SK-N-SH (cell line): Measurements from ENCODE around the gene CHI3L2. TPM values are rescaled to one million over a fixed set of nuclear protein-coding genes. Genes with fewer than 3 reads are reported as not detected.

ENCODE experiments used
- CTCF ChIA-PET: fragments of 300-600, 350-600 bp; formaldehyde crosslinking; extraction: SDS; loops from one replicate; lab custom pipeline; 2021; lab: Yijun Ruan, JAX
- POLR2A ChIA-PET: fragments of 350-600 bp; sonication (Branson Sonifier 250); formaldehyde crosslinking; extraction: SDS; loops from one replicate; lab custom pipeline; 2020; ENCODE audit warnings: antibody characterized with exemption, inconsistent platforms; lab: Yijun Ruan, JAX
- DNase-seq: peaks from one replicate; pipeline ENCODE4 v3.0.0; 2012
- H2AFZ ChIP-seq: fragments of 200-600 bp; sonication (generic); 2 replicates; pipeline ENCODE4 v1.8.1; 2016; ENCODE audit warnings: antibody characterized with exemption, mild to moderate bottlenecking, low read depth
- H3F3A ChIP-seq: fragments of 200-600 bp; sonication (generic); replicated peaks from 2 replicates; pipeline ENCODE3; 2016; ENCODE audit warnings: antibody characterized with exemption, mild to moderate bottlenecking; ENCODE audit not compliant: insufficient read depth
- H3K27ac ChIP-seq, 2 experiments: fragments of 200-500 bp in 1 of 2; fragments of 200-600 bp in 1 of 2; sonication (Bioruptor generic) in 1 of 2; sonication (generic), shearing (Covaris generic) in 1 of 2; 2 replicates each; pipeline versions ENCODE4 v1.5.1 to v1.6.1; 2014 to 2016; ENCODE audit warnings: low read depth in 2 of 2, inconsistent platforms in 1 of 2, low read length in 1 of 2, mild to moderate bottlenecking in 1 of 2, mixed read lengths in 1 of 2
- H3K27me3 ChIP-seq: fragments of 200-600 bp; sonication (generic), shearing (Covaris generic); 2 replicates; pipeline ENCODE4 v1.6.1; 2016; ENCODE audit warnings: mixed run types; ENCODE audit not compliant: insufficient read depth
- H3K36me3 ChIP-seq, 2 experiments: fragments of 200-500 bp in 1 of 2; fragments of 200-600 bp in 1 of 2; sonication (Bioruptor generic) in 1 of 2; sonication (generic) in 1 of 2; replicated peaks in 1 of 2; 2 replicates each; pipeline versions ENCODE3 to v1.5.1; 2014 to 2016; ENCODE audit warnings: low read length in 1 of 2, mild to moderate bottlenecking in 1 of 2; ENCODE audit not compliant: insufficient read depth in 2 of 2, control insufficient read depth in 1 of 2
- H3K4me1 ChIP-seq, 2 experiments: fragments of 200-500 bp in 1 of 2; fragments of 200-600 bp in 1 of 2; sonication (Bioruptor generic) in 1 of 2; sonication (generic), shearing (Covaris generic) in 1 of 2; 2 replicates each; pipeline versions ENCODE4 v1.5.1 to v1.6.1; 2014 to 2016; ENCODE audit warnings: low read depth in 1 of 2, low read length in 1 of 2, mixed run types in 1 of 2; ENCODE audit not compliant: insufficient read depth in 2 of 2, control insufficient read depth in 1 of 2
- H3K4me2 ChIP-seq: fragments of 200-600 bp; sonication (generic), shearing (Covaris generic); 2 replicates; pipeline ENCODE4 v1.6.1; 2017; ENCODE audit warnings: mixed run types
- H3K4me3 ChIP-seq, 2 experiments: fragments of 200-500 bp in 1 of 2; fragments of 200-600 bp in 1 of 2; sonication (Bioruptor generic) in 1 of 2; sonication (generic), shearing (Covaris generic) in 1 of 2; 2 replicates each; pipeline versions ENCODE4 v1.5.1 to v1.8.1; 2014 to 2016; ENCODE audit warnings: low read depth in 2 of 2, inconsistent platforms in 1 of 2, low read length in 1 of 2, mild to moderate bottlenecking in 1 of 2, mixed read lengths in 1 of 2, moderate library complexity in 1 of 2
- H3K79me2 ChIP-seq: fragments of 200-600 bp; sonication (generic); 2 replicates; pipeline ENCODE4 v1.8.1; 2017; ENCODE audit warnings: mild to moderate bottlenecking; ENCODE audit not compliant: insufficient read depth
- H3K9ac ChIP-seq: fragments of 200-600 bp; sonication (generic); 2 replicates; pipeline ENCODE4 v1.6.1; 2017; ENCODE audit warnings: mixed run types
- H3K9me2 ChIP-seq: fragments of 200-600 bp; sonication (generic); 2 replicates; pipeline ENCODE4 v1.6.1; 2017; ENCODE audit warnings: mixed run types
- H3K9me3 ChIP-seq: fragments of 200-600 bp; sonication (generic); 2 replicates; pipeline ENCODE4 v1.6.1; 2017; ENCODE audit warnings: mixed run types, mild to moderate bottlenecking, moderate library complexity
- H4K20me1 ChIP-seq: fragments of 200-600 bp; sonication (generic); 2 replicates; pipeline ENCODE4 v1.6.1; 2017; ENCODE audit warnings: mild to moderate bottlenecking, mixed run types; ENCODE audit not compliant: insufficient read depth
- CHD2 ChIP-seq: fragments of 150-350 bp; IDR thresholded peaks from 2 replicates; pipeline ENCODE4 v1.6.1; 2018; ENCODE audit warnings: low read length; ENCODE audit not compliant: partially characterized antibody
- ELF1 ChIP-seq: IDR thresholded peaks from 2 replicates; pipeline ENCODE4 v1.4.0; 2012
- EP300 ChIP-seq, 2 experiments: IDR thresholded peaks; 2 replicates each; pipeline versions ENCODE4 v1.4.0 to v1.6.1; 2012; ENCODE audit warnings: borderline replicate concordance in 1 of 2, low read depth in 1 of 2, low read length in 1 of 2
- EZH2phosphoT487 ChIP-seq: fragments of 200-600 bp; sonication (generic); IDR thresholded peaks from 2 replicates; pipeline ENCODE4 v1.6.1; 2017; ENCODE audit warnings: low read depth, mixed run types, mild to moderate bottlenecking, antibody characterized with exemption, moderate library complexity, borderline replicate concordance
- FOSL2 ChIP-seq: IDR thresholded peaks from 2 replicates; pipeline ENCODE4 v1.4.0; 2012; ENCODE audit warnings: low read depth, mild to moderate bottlenecking, moderate library complexity, borderline replicate concordance
- GABPA ChIP-seq: IDR thresholded peaks from 2 replicates; pipeline ENCODE4 v1.4.0; 2012; ENCODE audit warnings: low read depth, mild to moderate bottlenecking
- JUND ChIP-seq: IDR thresholded peaks from 2 replicates; pipeline ENCODE4 v1.4.0; 2012
- NFIC ChIP-seq: IDR thresholded peaks from 2 replicates; pipeline ENCODE4 v1.4.0; 2012; ENCODE audit warnings: borderline replicate concordance
- POLR2AphosphoS5 ChIP-seq: IDR thresholded peaks from 2 replicates; pipeline ENCODE4 v1.6.1; 2012; ENCODE audit warnings: low read depth, low read length
- RAD21 ChIP-seq: IDR thresholded peaks from 2 replicates; pipeline ENCODE4 v1.6.1; 2012; ENCODE audit warnings: mild to moderate bottlenecking, low read length
- RFX5 ChIP-seq: IDR thresholded peaks from 2 replicates; pipeline ENCODE4 v1.6.1; 2012; ENCODE audit warnings: mild to moderate bottlenecking, improper control_type of control experiment, low read length
- RXRA ChIP-seq: IDR thresholded peaks from 2 replicates; pipeline ENCODE4 v1.4.0; 2012; ENCODE audit warnings: low read depth, mild to moderate bottlenecking, borderline replicate concordance
- TEAD4 ChIP-seq: IDR thresholded peaks from 2 replicates; pipeline ENCODE4 v1.4.0; 2012; ENCODE audit warnings: mild to moderate bottlenecking, borderline replicate concordance; ENCODE audit not compliant: insufficient read depth
- YY1 ChIP-seq: IDR thresholded peaks from 2 replicates; pipeline ENCODE4 v1.4.0; 2012; ENCODE audit warnings: low read depth, mild to moderate bottlenecking
- ZBTB33 ChIP-seq: IDR thresholded peaks from 2 replicates; pipeline ENCODE4 v1.4.0; 2012; ENCODE audit warnings: low read depth, borderline replicate concordance
- WGBS: methylation state at CpG from one replicate; pipeline ENCODE4 v1.1.6; 2017; ENCODE audit warnings: low lambda C conversion rate; 5-methylcytosine and 5-hydroxymethylcytosine counted together
- polyA plus RNA-seq, 3 experiments: library from polyadenylated mRNA; depleted of rRNA; stranded (reverse); fragments of >200 nt; gene quantifications; 2 replicates each; pipeline ENCODE4 v1.2.3, GENCODE V29; 2012
- TF ChIP-seq, protein P1 (sequence below): IDR thresholded peaks from 2 replicates; pipeline ENCODE4 v1.4.0; 2012; ENCODE audit warnings: low read depth
- TF ChIP-seq, protein P2 (sequence below): fragments of 200-600 bp; sonication (generic); IDR thresholded peaks from 2 replicates; pipeline ENCODE4 v1.6.1; 2017; ENCODE audit warnings: antibody characterized with exemption, mild to moderate bottlenecking, moderate library complexity
- TF ChIP-seq, protein P3 (sequence below): fragments of 150-350 bp; IDR thresholded peaks from 2 replicates; pipeline ENCODE4 v1.6.1; 2017; ENCODE audit warnings: antibody characterized with exemption, low read length, low read depth, borderline replicate concordance
- TF ChIP-seq, protein P4 (sequence below): IDR thresholded peaks from 2 replicates; pipeline ENCODE4 v1.4.0; 2012; ENCODE audit warnings: low read depth, borderline replicate concordance
- TF ChIP-seq, protein P5 (sequence below): IDR thresholded peaks from 2 replicates; pipeline ENCODE4; 2012

Gene CHI3L2
- polyA plus RNA-seq, 1 of the 3 experiments (the other 2 are of a cell fraction) = 0.92 TPM

GRCh38 chr1:111274653-111275052 lies 47.1 kb downstream of the CHI3L2 start:
- TF ChIP-seq, protein P1, sequence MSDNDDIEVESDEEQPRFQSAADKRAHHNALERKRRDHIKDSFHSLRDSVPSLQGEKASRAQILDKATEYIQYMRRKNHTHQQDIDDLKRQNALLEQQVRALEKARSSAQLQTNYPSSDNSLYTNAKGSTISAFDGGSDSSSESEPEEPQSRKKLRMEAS = no peak
- TF ChIP-seq ELF1 = no peak
- no peak for TF ChIP-seq GABPA
- no peak for TF ChIP-seq POLR2AphosphoS5
- no peak for TF ChIP-seq RXRA
- TF ChIP-seq ZBTB33 = no peak
- TF ChIP-seq RAD21 = no peak
- TF ChIP-seq, protein P2, sequence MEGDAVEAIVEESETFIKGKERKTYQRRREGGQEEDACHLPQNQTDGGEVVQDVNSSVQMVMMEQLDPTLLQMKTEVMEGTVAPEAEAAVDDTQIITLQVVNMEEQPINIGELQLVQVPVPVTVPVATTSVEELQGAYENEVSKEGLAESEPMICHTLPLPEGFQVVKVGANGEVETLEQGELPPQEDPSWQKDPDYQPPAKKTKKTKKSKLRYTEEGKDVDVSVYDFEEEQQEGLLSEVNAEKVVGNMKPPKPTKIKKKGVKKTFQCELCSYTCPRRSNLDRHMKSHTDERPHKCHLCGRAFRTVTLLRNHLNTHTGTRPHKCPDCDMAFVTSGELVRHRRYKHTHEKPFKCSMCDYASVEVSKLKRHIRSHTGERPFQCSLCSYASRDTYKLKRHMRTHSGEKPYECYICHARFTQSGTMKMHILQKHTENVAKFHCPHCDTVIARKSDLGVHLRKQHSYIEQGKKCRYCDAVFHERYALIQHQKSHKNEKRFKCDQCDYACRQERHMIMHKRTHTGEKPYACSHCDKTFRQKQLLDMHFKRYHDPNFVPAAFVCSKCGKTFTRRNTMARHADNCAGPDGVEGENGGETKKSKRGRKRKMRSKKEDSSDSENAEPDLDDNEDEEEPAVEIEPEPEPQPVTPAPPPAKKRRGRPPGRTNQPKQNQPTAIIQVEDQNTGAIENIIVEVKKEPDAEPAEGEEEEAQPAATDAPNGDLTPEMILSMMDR = no peak
- TF ChIP-seq, protein P3, sequence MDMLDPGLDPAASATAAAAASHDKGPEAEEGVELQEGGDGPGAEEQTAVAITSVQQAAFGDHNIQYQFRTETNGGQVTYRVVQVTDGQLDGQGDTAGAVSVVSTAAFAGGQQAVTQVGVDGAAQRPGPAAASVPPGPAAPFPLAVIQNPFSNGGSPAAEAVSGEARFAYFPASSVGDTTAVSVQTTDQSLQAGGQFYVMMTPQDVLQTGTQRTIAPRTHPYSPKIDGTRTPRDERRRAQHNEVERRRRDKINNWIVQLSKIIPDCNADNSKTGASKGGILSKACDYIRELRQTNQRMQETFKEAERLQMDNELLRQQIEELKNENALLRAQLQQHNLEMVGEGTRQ = no peak
- no peak for TF ChIP-seq EP300 (IDR thresholded peaks at IDR 0.05; ENCODE audit: borderline replicate concordance in 1 of 2, low read depth in 1 of 2, low read length in 1 of 2)
- no peak for TF ChIP-seq EZH2phosphoT487
- no peak for TF ChIP-seq RFX5
- no peak for TF ChIP-seq YY1
- TF ChIP-seq TEAD4 = no peak
- TF ChIP-seq, protein P4, sequence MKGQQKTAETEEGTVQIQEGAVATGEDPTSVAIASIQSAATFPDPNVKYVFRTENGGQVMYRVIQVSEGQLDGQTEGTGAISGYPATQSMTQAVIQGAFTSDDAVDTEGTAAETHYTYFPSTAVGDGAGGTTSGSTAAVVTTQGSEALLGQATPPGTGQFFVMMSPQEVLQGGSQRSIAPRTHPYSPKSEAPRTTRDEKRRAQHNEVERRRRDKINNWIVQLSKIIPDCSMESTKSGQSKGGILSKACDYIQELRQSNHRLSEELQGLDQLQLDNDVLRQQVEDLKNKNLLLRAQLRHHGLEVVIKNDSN = no peak
- no peak for TF ChIP-seq NFIC
- no peak for TF ChIP-seq JUND
- TF ChIP-seq, protein P5, sequence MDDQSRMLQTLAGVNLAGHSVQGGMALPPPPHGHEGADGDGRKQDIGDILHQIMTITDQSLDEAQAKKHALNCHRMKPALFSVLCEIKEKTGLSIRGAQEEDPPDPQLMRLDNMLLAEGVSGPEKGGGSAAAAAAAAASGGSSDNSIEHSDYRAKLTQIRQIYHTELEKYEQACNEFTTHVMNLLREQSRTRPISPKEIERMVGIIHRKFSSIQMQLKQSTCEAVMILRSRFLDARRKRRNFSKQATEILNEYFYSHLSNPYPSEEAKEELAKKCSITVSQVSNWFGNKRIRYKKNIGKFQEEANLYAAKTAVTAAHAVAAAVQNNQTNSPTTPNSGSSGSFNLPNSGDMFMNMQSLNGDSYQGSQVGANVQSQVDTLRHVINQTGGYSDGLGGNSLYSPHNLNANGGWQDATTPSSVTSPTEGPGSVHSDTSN = no peak
- TF ChIP-seq FOSL2 = no peak
- no peak for TF ChIP-seq CHD2
- H3K4me3 ChIP-seq = no peak overlapping the region; a peak in 1 of 4 replicates
- H4K20me1 ChIP-seq = no peaks in the 10 kb centered on the region
- peaks cover 19% of the 10 kb centered on the region; the same call in 1 of the 2 replicates for H3K27me3 ChIP-seq
- H3K9me3 ChIP-seq = 0 out of 2 replicates have a peak, but pooled peaks cover 4% of the 10 kb centered on the region
- no peaks in the 10 kb centered on the region for H3K9me2 ChIP-seq
- DNase-seq = no peak
- no peak overlapping the region; the same call in 1 of the 2 replicates for H2AFZ ChIP-seq
- H3K4me2 ChIP-seq = peak overlapping the region; percentile 32; the same call in 1 of the 2 replicates
- H3K36me3 ChIP-seq = no peaks in the 10 kb centered on the region
- ChIA-PET CTCF (interaction anchor here (1.0 kb wide), 1 partner anchor 24 kb away, joined by 3 read pairs; no protein-coding TSS in a partner anchor), POLR2A (no interaction called here)
- H3K27ac ChIP-seq = peak overlapping the region in 1 of 2 experiments; percentile 21; a peak in 1 of 4 replicates
- H3F3A ChIP-seq = no peaks in the 10 kb centered on the region
- H3K4me1 ChIP-seq = no peaks in the 10 kb centered on the region; a peak in 2 of 4 replicates
- H3K9ac ChIP-seq = no peak overlapping the region
- no peaks in the 10 kb centered on the region for H3K79me2 ChIP-seq
- WGBS = 50% methylated on average over 4 of the region's 4 CpGs
